ENCODE data around the gene NKX2-8.

- TF ChIP-seq POLR2A (IDR thresholded peaks at IDR 0.05; ENCODE audit: low read length): no peak
- no peak for TF ChIP-seq GATA1 (IDR thresholded peaks at IDR 0.05; ENCODE audit: low read depth, low read length)
These were observed 18.0 kb upstream of the NKX2-8 start for GRCh38 chr14:36600431-36600830.
